Adrenal gland (tissue), 12 donors: ENCODE measurements around the gene GLI1. TPM values are rescaled to one million over a fixed set of nuclear protein-coding genes. Genes with fewer than 3 reads are reported as not detected.

ENCODE experiments used
- DNase-seq, 7 donors: peaks; one replicate each; pipeline ENCODE4 v3.0.0-alpha.2; 2019 to 2020
- H3K27ac ChIP-seq, 5 donors: fragments of 200-600 bp; sonication (generic) in 4 of 5; 1 replicate in 3 of 5; 2 replicates in 2 of 5; pipeline versions ENCODE4 v1.5.1 to v1.8.0; 2016 to 2020; ENCODE audit warnings: mild to moderate bottlenecking in 1 of 5
- H3K27me3 ChIP-seq: fragments of 200-600 bp; 2 replicates; pipeline ENCODE4 v1.8.0; 2021
- H3K36me3 ChIP-seq, 2 donors: fragments of 200-600 bp; replicated peaks in 1 of 2; 1 replicate in 1 of 2; 2 replicates in 1 of 2; pipeline versions ENCODE4 v1.5.1 to v1.8.0; 2018 to 2022
- H3K4me1 ChIP-seq, 2 donors: fragments of 200-600 bp; replicated peaks in 1 of 2; 1 replicate in 1 of 2; 2 replicates in 1 of 2; pipeline versions ENCODE4 v1.5.1 to v1.8.0; 2018 to 2021
- H3K4me3 ChIP-seq, 4 donors: fragments of 200-600 bp; sonication (generic) in 3 of 4; one replicate each; pipeline ENCODE4 v1.5.1; 2016 to 2018
- H3K9me3 ChIP-seq, 3 donors: fragments of 200-600 bp; sonication (generic) in 1 of 3; replicated peaks in 1 of 3; 1 replicate in 2 of 3; 2 replicates in 1 of 3; pipeline versions ENCODE4 v1.5.1 to v1.8.0; 2016 to 2021
- POLR2A ChIP-seq, 2 donors: fragments of 450-650 bp; IDR thresholded peaks; one replicate each; pipeline ENCODE4 v1.6.1; 2017; ENCODE audit warnings: antibody characterized with exemption in 2 of 2, mild to moderate bottlenecking in 2 of 2, moderate library complexity in 1 of 2
- whole genome bisulfite sequencing, 4 donors: extraction: QIAGEN DNeasy Blood & Tissue Kit in 2 of 4; methylation state at CpG; one replicate each; pipeline versions ENCODE4 v1.1.5 to v1.1.7; 2013 to 2017; 5-methylcytosine and 5-hydroxymethylcytosine counted together
- intact Hi-C, 2 donors: fragments of 100-400 bp; cut with DNase I; formaldehyde crosslinking; loops; one replicate each; pipeline versions ENCODE4 v1.14.1 to v1.15.0; 2022 to 2023
- polyA plus RNA-seq, 3 donors: library from polyadenylated mRNA; stranded (reverse); fragments of 200-250 nt in 2 of 3; fragments of 350-450 nt in 1 of 3; fragmentation: Illumina TruSeq in 1 of 3; extraction: RNeasy Lipid Tissue Mini Kit (QIAGEN cat#74804) in 1 of 3; gene quantifications; one replicate each; pipeline ENCODE4 v1.2.3, GENCODE V29; 2013 to 2014
- total RNA-seq, 9 donors: library from RNA; depleted of rRNA in 4 of 9; stranded (reverse); fragments of >200 nt in 4 of 9; fragments of 120-200 nt in 1 of 9; fragmentation: NEBNext Ultra II Directional in 1 of 9; extraction: Animal tissue kit (Norgen Biotek cat#: 25700) in 1 of 9; gene quantifications; one replicate each; pipeline versions ENCODE4 v1.1.0 to v1.2.4, GENCODE V29; 2013 to 2023
- TF ChIP-seq, protein P1 (sequence below), 6 experiments: fragments of 450-650 bp in 4 of 6; fragments of 200-600 bp in 2 of 6; sonication (generic) in 1 of 6; IDR thresholded peaks; 1 replicate in 5 of 6; 2 replicates in 1 of 6; pipeline versions ENCODE4 v1.5.1 to v1.8.0; 2016 to 2021; ENCODE audit warnings: antibody characterized with exemption in 6 of 6, mild to moderate bottlenecking in 2 of 6, moderate library complexity in 1 of 6
- donor health status: healthy with polysubstance abuse.
- donor health status: Bipolar disorder and iron deficiency.
- donor health status: DM: yes; HTN: yes; CAD: no.
- donor health status: DM: no; HTN: no; CAD: no.
- donor health status: DM: no; HTN: no; CAD: no.
- donor health status: DM: yes; HTN: yes; CAD: no.

Gene GLI1
- total and polyA plus RNA-seq, 12 donors = 0.30 to 7.2 (median 1.4) TPM

DNA sequence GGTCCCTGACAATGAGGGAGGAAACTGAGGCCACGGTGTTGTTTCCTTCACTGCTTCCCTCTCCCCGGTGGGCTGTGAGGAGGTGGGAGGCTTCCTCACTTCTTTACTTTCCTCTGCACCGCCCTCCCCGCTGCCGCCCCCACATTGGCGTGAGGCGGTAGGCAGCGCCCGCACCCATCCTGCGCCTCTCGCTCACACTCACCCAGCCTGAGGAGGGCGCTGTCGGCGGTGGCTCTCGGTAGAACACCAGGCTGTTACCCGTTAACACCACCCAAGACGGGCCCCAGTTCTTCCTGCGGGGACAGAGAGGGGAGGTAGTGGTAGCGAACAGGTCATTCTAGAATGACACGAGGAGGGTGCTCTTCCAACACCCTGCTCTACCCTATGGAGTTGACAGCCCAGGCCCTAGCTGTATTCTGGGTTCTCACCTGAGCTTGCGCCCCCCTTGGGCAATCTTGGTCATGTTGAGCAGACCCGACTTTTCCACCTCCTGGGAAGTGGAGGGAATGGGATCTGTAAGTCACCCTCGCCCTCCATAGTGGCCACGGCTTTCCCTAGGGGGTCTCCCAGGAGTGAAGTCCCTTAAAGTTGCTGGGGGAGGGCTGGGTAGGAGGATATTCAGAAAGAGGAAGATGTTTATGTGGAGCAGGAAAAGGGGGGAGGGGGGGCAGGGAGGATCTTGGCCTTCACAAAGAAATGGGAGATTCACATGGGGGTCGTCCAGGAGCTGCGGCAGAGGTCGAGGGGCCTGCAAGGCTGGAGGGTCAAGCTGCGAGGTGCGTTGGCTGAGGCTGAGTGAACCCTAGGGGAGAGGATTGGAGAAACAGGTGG, 16.8 kb downstream of the GLI1 start:
- 16 to 25% (median 17%) methylated on average over 12 to 29 of the region's 29 CpGs for WGBS, 4 donors
- peak overlapping the region in 1 of 5 donors; percentile 86 for H3K27ac ChIP-seq

DNA sequence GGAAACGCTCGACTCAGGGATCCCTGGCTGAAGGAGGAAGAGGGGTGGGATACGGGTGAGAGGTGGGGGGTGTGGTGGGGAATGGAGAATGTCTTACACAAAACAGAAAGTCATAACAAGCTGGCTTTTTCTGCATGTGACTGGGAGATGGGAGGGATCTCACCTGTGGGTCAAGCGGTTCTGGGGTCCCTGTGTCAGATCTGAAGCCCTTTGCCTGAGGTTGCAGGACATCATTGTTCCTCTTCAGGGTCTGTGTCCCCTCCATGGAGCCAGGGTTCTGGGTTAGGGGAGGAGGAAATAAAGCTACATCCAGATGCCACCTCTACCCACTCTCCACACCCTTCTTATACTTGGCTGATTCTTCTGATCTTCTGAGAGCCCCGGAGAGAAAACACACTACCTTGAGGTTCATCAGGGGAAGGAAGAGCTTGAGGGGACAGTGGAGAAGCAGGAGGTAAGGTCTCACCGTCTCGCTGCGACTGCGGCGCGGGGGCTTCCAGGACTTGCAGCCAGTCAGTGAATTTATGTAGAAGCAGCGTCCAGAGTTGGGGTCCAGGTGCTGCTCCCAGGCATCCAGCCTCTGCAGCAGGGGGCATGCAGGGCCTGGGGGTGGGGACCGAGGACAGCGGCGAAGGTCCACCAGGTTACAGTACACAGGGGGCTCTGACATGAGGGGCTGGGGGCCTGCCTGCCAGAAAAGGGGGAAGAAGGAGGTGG, 17.6 kb downstream of the GLI1 start:
- Histone ChIP-seq H3K27me3 (peaks cover 26% of the 10 kb centered on the region), H3K9me3 (no peaks in the 10 kb centered on the region), H3K4me3 (peak overlapping the region in 1 of 4 donors; percentile 49), H3K36me3 (no peaks in the 10 kb centered on the region), H3K27ac (peak overlapping the region in 2 of 5 donors; percentile 68 to 86), H3K4me1 (peaks cover 11 to 14% of the 10 kb centered on the region in 2 donors)
- TF ChIP-seq, protein P1, sequence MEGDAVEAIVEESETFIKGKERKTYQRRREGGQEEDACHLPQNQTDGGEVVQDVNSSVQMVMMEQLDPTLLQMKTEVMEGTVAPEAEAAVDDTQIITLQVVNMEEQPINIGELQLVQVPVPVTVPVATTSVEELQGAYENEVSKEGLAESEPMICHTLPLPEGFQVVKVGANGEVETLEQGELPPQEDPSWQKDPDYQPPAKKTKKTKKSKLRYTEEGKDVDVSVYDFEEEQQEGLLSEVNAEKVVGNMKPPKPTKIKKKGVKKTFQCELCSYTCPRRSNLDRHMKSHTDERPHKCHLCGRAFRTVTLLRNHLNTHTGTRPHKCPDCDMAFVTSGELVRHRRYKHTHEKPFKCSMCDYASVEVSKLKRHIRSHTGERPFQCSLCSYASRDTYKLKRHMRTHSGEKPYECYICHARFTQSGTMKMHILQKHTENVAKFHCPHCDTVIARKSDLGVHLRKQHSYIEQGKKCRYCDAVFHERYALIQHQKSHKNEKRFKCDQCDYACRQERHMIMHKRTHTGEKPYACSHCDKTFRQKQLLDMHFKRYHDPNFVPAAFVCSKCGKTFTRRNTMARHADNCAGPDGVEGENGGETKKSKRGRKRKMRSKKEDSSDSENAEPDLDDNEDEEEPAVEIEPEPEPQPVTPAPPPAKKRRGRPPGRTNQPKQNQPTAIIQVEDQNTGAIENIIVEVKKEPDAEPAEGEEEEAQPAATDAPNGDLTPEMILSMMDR (IDR thresholded peaks at IDR 0.05) = no peak
- no peak for TF ChIP-seq POLR2A (IDR thresholded peaks at IDR 0.05)
- WGBS, 4 donors = 71 to 84% (median 75%) methylated on average over 15 of the region's 15 CpGs
- no peak for DNase-seq
- intact Hi-C loops = no loop called here

More for the DNA sequence above, 16.8 kb downstream of the GLI1 start:
- H3K9me3 ChIP-seq = no peaks in the 10 kb centered on the region
- peak overlapping the region in 2 of 4 donors; percentile 7 to 49 for H3K4me3 ChIP-seq
- peaks cover 11 to 14% of the 10 kb centered on the region in 2 donors for H3K4me1 ChIP-seq
- H3K27me3 ChIP-seq = peaks cover 26% of the 10 kb centered on the region
- DNase-seq = no peak
- H3K36me3 ChIP-seq = no peaks in the 10 kb centered on the region
- TF ChIP-seq, protein P1 (IDR thresholded peaks at IDR 0.05) = peak in 2 of 6 experiments; percentile 14
- no peak for TF ChIP-seq POLR2A (IDR thresholded peaks at IDR 0.05)
- intact Hi-C loops = no loop called here

DNA sequence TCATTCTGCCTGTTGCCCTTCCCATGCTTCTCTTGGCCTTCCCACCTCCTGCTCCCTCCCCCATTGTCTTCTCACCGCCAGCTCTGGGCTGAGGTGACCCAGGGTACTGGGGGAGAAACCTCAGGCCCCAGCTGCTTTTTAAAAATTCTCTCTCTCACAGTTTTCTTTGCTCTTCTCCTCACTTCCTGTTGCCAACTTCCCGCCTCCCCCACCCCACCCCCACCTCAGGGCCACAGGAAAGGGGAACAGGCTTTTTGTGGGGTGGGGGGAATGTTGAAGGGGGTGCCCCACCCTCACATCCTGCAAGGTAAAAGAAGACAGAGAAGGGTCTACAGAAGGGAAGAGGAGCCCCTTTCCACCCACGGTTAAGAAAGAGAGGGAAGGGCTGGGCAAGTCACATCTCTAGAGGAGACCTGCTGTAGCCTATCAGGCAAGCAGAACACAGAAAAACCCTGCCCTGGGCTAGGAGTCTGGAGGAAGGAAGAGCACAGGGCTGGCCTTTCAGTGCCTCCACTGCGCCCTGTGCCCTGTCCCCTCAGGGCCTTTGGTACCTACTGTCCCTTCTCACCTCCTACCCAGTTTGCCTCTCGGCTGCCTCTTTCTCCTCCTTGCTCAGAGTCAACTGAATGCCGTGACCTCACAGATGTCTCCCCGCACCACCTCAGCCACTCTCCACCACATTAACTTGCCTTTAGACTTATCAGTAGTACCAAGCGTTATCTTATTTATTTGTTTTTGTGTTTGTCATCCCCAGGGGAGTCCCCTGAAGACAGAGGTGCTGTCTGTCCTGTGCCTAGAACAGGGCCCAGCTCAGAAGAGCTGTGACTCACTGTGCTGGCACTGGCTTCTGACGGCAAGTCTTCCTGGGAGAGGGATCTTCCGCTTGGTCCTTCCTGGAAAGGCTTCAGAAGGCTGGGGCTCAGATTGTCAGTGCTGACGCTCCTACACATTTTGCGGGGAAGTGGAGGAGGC, 18.4 kb downstream of the GLI1 start:
- peak in 5 of 7 donors; percentile 49 to 66 (median 57) for DNase-seq
- peak in 1 of 2 donors; percentile 6 for TF ChIP-seq POLR2A (IDR thresholded peaks at IDR 0.05)
- TF ChIP-seq, protein P1 (IDR thresholded peaks at IDR 0.05) = no peak
- Histone ChIP-seq H3K27me3 (peaks cover 26% of the 10 kb centered on the region), H3K27ac (peak overlapping the region in 4 of 5 donors; percentile 11 to 86 (median 60)), H3K4me3 (peak overlapping the region in 1 of 4 donors; percentile 49), H3K36me3 (no peaks in the 10 kb centered on the region), H3K4me1 (peaks cover 11 to 14% of the 10 kb centered on the region in 2 donors), H3K9me3 (no peaks in the 10 kb centered on the region)
- intact Hi-C loops = no loop called here
- WGBS, 4 donors = 51 to 70% (median 55%) methylated on average over 11 to 12 of the region's 12 CpGs
